Measurements from ENCODE around the gene NKD1.

Gene NKD1

GRCh38 chr16:50601341-50601740 lies 53.1 kb downstream of the NKD1 start:
- DNase-seq, result no peak

- DNase-seq, result no peak
Observed at GRCh38 chr16:50602126-50602525, 53.9 kb downstream of the NKD1 start.

- no peak for DNase-seq
Observed at GRCh38 chr16:50602531-50603205, 54.5 kb downstream of the NKD1 start.

- no peak for DNase-seq
Observed at GRCh38 chr16:50603206-50604064, 55.2 kb downstream of the NKD1 start.

GRCh38 chr16:50604065-50604418 lies 55.8 kb downstream of the NKD1 start:
- DNase-seq, result no peak

- no peak for DNase-seq
Observed at GRCh38 chr16:50604610-50605009, 56.4 kb downstream of the NKD1 start.

GRCh38 chr16:50605733-50606430 lies 57.7 kb downstream of the NKD1 start:
- no peak for DNase-seq

GRCh38 chr16:50606431-50607050 lies 58.3 kb downstream of the NKD1 start:
- no peak for DNase-seq

GRCh38 chr16:50607051-50607431 lies 58.8 kb downstream of the NKD1 start:
- DNase-seq, result no peak

GRCh38 chr16:50607447-50607846 lies 59.3 kb downstream of the NKD1 start:
- no peak for DNase-seq

GRCh38 chr16:50607970-50608557 lies 59.9 kb downstream of the NKD1 start:
- no peak for DNase-seq

GRCh38 chr16:50609049-50609448 lies 60.9 kb downstream of the NKD1 start:
- no peak for DNase-seq

GRCh38 chr16:50609471-50609870 lies 61.3 kb downstream of the NKD1 start:
- no peak for DNase-seq

- no peak for DNase-seq
Observed at GRCh38 chr16:50610331-50611262, 62.4 kb downstream of the NKD1 start.

- peak; percentile 89 to 92 for DNase-seq
Observed at GRCh38 chr16:50611332-50611934, 63.2 kb downstream of the NKD1 start.

- DNase-seq, result no peak
Observed at GRCh38 chr16:50611995-50612848, 64.0 kb downstream of the NKD1 start.

- no peak for DNase-seq
Observed at GRCh38 chr16:50612849-50613198, 64.6 kb downstream of the NKD1 start.

GRCh38 chr16:50613281-50613963 lies 65.2 kb downstream of the NKD1 start:
- peak in 1 of 2 donors; percentile 56 for DNase-seq

- no peak for DNase-seq
Observed at GRCh38 chr16:50613964-50614474, 65.8 kb downstream of the NKD1 start.

All from inflammatory macrophage (primary cell).